Measurements from ENCODE around the gene IL31RA. TPM values are rescaled to one million over a fixed set of nuclear protein-coding genes. Genes with fewer than 3 reads are reported as not detected.

The IL31RA gene
- total and polyA plus RNA-seq, 7 donors, result 0.04 to 2.0 (median 0.20) TPM; not detected in 2

- DNase-seq (no peak), ATAC-seq (no peak)
- WGBS, 3 donors, result 30 to 66% (median 41%) methylated on average over 2 of the region's 2 CpGs
- Histone ChIP-seq H3K4me1 (no peaks in the 10 kb centered on the region), H3K27ac (no peak overlapping the region), H3K27me3 (ENCODE audit: insufficient read depth in 3 of 3, low read length in 2 of 3) (no peaks in the 10 kb centered on the region), H3K9me3 (no peaks in the 10 kb centered on the region), H3K36me3 (ENCODE audit: insufficient read depth in 1 of 2, low read depth in 1 of 2) (no peaks in the 10 kb centered on the region), H3K4me3 (peak overlapping the region; percentile 23)
- intact Hi-C loops (cut with DNase I), result no loop called here
- no peak for TF ChIP-seq CTCF (IDR thresholded peaks at IDR 0.05)
Observed at GRCh38 chr5:55851675-55851979, 470 bp downstream of the IL31RA start.

- Histone ChIP-seq H3K27ac (no peak overlapping the region), H3K9me3 (no peaks in the 10 kb centered on the region), H3K4me1 (no peaks in the 10 kb centered on the region), H3K4me3 (no peak overlapping the region), H3K27me3 (ENCODE audit: insufficient read depth in 3 of 3, low read length in 2 of 3) (no peaks in the 10 kb centered on the region), H3K36me3 (ENCODE audit: insufficient read depth in 1 of 2, low read depth in 1 of 2) (no peaks in the 10 kb centered on the region)
- intact Hi-C loops (cut with DNase I), result no loop called here
- WGBS, 3 donors, result 67 to 84% (median 79%) methylated on average over 3 of the region's 3 CpGs
- TF ChIP-seq CTCF (IDR thresholded peaks at IDR 0.05), result no peak
- ATAC-seq (no peak), DNase-seq (no peak)
Observed at GRCh38 chr5:55852503-55852902, 1.3 kb downstream of the IL31RA start.

- no peaks in the 10 kb centered on the region for H3K27me3 ChIP-seq (ENCODE audit: insufficient read depth in 3 of 3, low read length in 2 of 3)
- ATAC-seq, result no peak
Observed at GRCh38 chr5:55853041-55853670, 2.0 kb downstream of the IL31RA start.

GRCh38 chr5:55853818-55854217 lies 2.7 kb downstream of the IL31RA start:
- Histone ChIP-seq H3K36me3 (ENCODE audit: insufficient read depth in 1 of 2, low read depth in 1 of 2) (no peaks in the 10 kb centered on the region), H3K4me3 (no peak overlapping the region), H3K4me1 (no peaks in the 10 kb centered on the region), H3K9me3 (no peaks in the 10 kb centered on the region), H3K27ac (no peak overlapping the region), H3K27me3 (ENCODE audit: insufficient read depth in 3 of 3, low read length in 2 of 3) (no peaks in the 10 kb centered on the region)
- no peak for DNase-seq
- intact Hi-C loops (cut with DNase I), result no loop called here
- 14 to 33% (median 25%) methylated on average over 3 of the region's 3 CpGs for WGBS, 3 donors
- no peak for ATAC-seq
- TF ChIP-seq CTCF (IDR thresholded peaks at IDR 0.05), result no peak

More at GRCh38 chr5:55853041-55853670, 2.0 kb downstream of the IL31RA start:
- no peaks in the 10 kb centered on the region for H3K36me3 ChIP-seq (ENCODE audit: insufficient read depth in 1 of 2, low read depth in 1 of 2)
- no peak overlapping the region for H3K27ac ChIP-seq
- DNase-seq, result no peak
- H3K4me3 ChIP-seq, result no peak overlapping the region
- TF ChIP-seq CTCF (IDR thresholded peaks at IDR 0.05), result no peak
- WGBS, 3 donors, result 66 to 81% (median 73%) methylated on average over 3 of the region's 3 CpGs
- no peaks in the 10 kb centered on the region for H3K4me1 ChIP-seq
- intact Hi-C loops (cut with DNase I), result no loop called here
- H3K9me3 ChIP-seq, result no peaks in the 10 kb centered on the region

GRCh38 chr5:55855509-55855908 lies 4.4 kb downstream of the IL31RA start:
- 51 to 61% (median 54%) methylated on average over 5 of the region's 5 CpGs for WGBS, 3 donors
- Histone ChIP-seq H3K27me3 (ENCODE audit: insufficient read depth in 3 of 3, low read length in 2 of 3) (no peaks in the 10 kb centered on the region), H3K36me3 (ENCODE audit: insufficient read depth in 1 of 2, low read depth in 1 of 2) (no peaks in the 10 kb centered on the region)

More at GRCh38 chr5:55855509-55855908, 4.4 kb downstream of the IL31RA start:
- Histone ChIP-seq H3K4me1 (no peaks in the 10 kb centered on the region), H3K4me3 (no peak overlapping the region), H3K27ac (no peak overlapping the region), H3K9me3 (no peaks in the 10 kb centered on the region)
- TF ChIP-seq CTCF (IDR thresholded peaks at IDR 0.05), result no peak
- no peak for ATAC-seq
- intact Hi-C loops (cut with DNase I), result no loop called here
- no peak for DNase-seq
